ENCODE results near the gene PANK1. TPM values are rescaled to one million over a fixed set of nuclear protein-coding genes. Genes with fewer than 3 reads are reported as not detected.

Gene PANK1
- total RNA-seq, 1 donor from 2014 or later = 21.4 TPM

- Histone ChIP-seq H3K9me3 (replicated peaks) (no peaks in the 10 kb centered on the region), H3K27me3 (ENCODE audit: low read depth) (no peaks in the 10 kb centered on the region), H3K4me1 (peaks cover 6% of the 10 kb centered on the region), H3K36me3 (no peaks in the 10 kb centered on the region), H3K4me3 (no peak overlapping the region), H3K27ac (replicated peaks) (no peak overlapping the region)
- intact Hi-C loops (cut with micrococcal nuclease) = no loop called here
- DNase-seq = no peak
- TF ChIP-seq CTCF (IDR thresholded peaks at IDR 0.05; ENCODE audit: borderline replicate concordance) = peak; percentile 56
These were observed 89.2 kb downstream of the PANK1 start for GRCh38 chr10:89555688-89556445.

DNA sequence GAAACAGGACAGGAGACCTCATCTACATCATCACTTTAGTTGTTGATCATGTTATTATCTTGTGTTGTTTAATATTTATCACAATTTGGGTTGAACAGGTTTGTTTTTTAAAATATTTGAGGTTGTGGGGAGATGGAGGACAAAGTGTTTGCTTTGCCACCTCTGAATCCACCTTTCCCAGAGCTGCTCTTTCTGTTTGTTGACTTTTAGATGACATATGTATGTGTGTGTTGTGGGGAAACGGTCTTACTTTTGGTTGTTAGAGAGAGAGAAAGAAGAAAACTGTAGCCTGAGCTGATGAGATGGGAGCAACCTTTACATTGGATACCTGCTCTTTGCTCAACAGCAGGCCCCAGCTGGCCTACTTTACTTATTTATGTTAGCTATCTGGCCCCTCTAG is 90.6 kb downstream of the PANK1 start:
- no peak for DNase-seq
- Histone ChIP-seq H3K27me3 (ENCODE audit: low read depth) (no peaks in the 10 kb centered on the region), H3K9me3 (replicated peaks) (no peaks in the 10 kb centered on the region), H3K4me3 (no peak overlapping the region), H3K27ac (replicated peaks) (no peak overlapping the region), H3K4me1 (peaks cover 9% of the 10 kb centered on the region), H3K36me3 (no peaks in the 10 kb centered on the region)
- no peak for TF ChIP-seq CTCF (IDR thresholded peaks at IDR 0.05; ENCODE audit: borderline replicate concordance)
- intact Hi-C loops (cut with micrococcal nuclease) = no loop called here

DNA sequence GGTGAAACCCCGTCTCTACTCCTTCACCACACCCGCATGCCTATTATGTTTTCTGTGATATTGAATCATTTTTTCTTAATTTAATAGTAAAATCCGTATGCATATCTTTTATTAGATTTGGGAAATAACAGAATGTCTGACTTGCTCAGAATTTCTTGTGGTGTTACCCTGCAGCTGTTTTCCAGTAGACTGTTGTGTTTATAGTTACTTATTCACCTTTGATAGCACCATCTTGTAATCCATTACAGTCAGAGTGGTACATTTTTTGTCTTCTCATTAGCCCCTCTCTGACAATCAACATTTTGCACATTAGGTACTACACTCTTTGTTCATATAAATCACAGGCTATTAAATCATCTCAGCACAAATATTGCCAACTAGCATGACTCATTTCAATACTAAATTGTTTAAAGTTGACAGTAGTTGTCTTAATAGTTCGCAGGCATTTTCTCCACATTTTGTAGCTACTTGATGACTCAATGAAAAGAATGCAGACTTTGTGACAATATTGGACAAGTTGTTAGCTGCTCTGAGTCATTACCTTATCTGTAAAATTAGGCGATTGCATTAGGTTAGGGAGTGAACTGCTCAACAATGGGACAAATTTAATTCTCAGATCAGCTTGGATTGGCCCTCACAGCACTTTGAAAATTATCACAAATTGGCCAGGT is 91.8 kb downstream of the PANK1 start:
- TF ChIP-seq CTCF (IDR thresholded peaks at IDR 0.05; ENCODE audit: borderline replicate concordance) = no peak
- H3K9me3 ChIP-seq (replicated peaks) = no peaks in the 10 kb centered on the region
- no peaks in the 10 kb centered on the region for H3K27me3 ChIP-seq (ENCODE audit: low read depth)
- H3K4me1 ChIP-seq = peaks cover 15% of the 10 kb centered on the region
- H3K36me3 ChIP-seq = no peaks in the 10 kb centered on the region
- H3K4me3 ChIP-seq = no peak overlapping the region
- intact Hi-C loops (cut with micrococcal nuclease) = no loop called here
- H3K27ac ChIP-seq (replicated peaks) = peak overlapping the region; percentile 7
- no peak for DNase-seq

- Histone ChIP-seq H3K27ac (replicated peaks) (no peak overlapping the region), H3K4me3 (no peak overlapping the region), H3K36me3 (no peaks in the 10 kb centered on the region), H3K9me3 (replicated peaks) (no peaks in the 10 kb centered on the region), H3K4me1 (peaks cover 15% of the 10 kb centered on the region), H3K27me3 (ENCODE audit: low read depth) (no peaks in the 10 kb centered on the region)
- intact Hi-C loops (cut with micrococcal nuclease) = no loop called here
- no peak for TF ChIP-seq CTCF (IDR thresholded peaks at IDR 0.05; ENCODE audit: borderline replicate concordance)
- no peak for DNase-seq
These were observed 92.8 kb downstream of the PANK1 start for GRCh38 chr10:89552213-89552612.

- H3K4me1 ChIP-seq = peaks cover 15% of the 10 kb centered on the region
- H3K36me3 ChIP-seq = no peaks in the 10 kb centered on the region
- intact Hi-C loops (cut with micrococcal nuclease) = no loop called here
- no peak overlapping the region for H3K4me3 ChIP-seq
- peak; percentile 49 for DNase-seq
- H3K9me3 ChIP-seq (replicated peaks) = peaks cover 8% of the 10 kb centered on the region
- H3K27me3 ChIP-seq (ENCODE audit: low read depth) = no peaks in the 10 kb centered on the region
- H3K27ac ChIP-seq (replicated peaks) = no peak overlapping the region
- no peak for TF ChIP-seq CTCF (IDR thresholded peaks at IDR 0.05; ENCODE audit: borderline replicate concordance)
These were observed 94.5 kb downstream of the PANK1 start for GRCh38 chr10:89550509-89550908.

Data from left ventricle myocardium inferior (tissue), 1 donor.